ENCODE data around the gene TMEM115.
A peak's percentile ranks its signal among the peaks of the same experiment; 100 is the strongest.

TMEM115 gene

GRCh38 chr3:50358911-50359759 is at the start of gene TMEM115:
Gene TMEM115 (minus strand): TSS chr3:50359521. CDS start chr3:50359063, 458 bp downstream.
- peak; percentile 98 for DNase-seq (ENCODE audit: low read depth)
- H3K4me3 ChIP-seq (ENCODE audit: low read depth, low read length) = peak within 1 kb of the TSS; percentile 79
- TF ChIP-seq POLR2A (IDR thresholded peaks at IDR 0.05; ENCODE audit: extremely low read depth, insufficient read length) (peak; percentile 50), MYC (IDR thresholded peaks at IDR 0.05; ENCODE audit: low read depth, low read length) (peak; percentile 57), CTCF (IDR thresholded peaks at IDR 0.05; ENCODE audit: low read depth, low read length) (no peak), MAX (IDR thresholded peaks at IDR 0.05; ENCODE audit: low read depth, low read length) (no peak; the same call in none of the 2 replicates)

GRCh38 chr3:50408443-50408944 is 49.2 kb upstream of the TMEM115 start:
- TF ChIP-seq CTCF (IDR thresholded peaks at IDR 0.05; ENCODE audit: low read depth, low read length) (no peak), MAX (IDR thresholded peaks at IDR 0.05; ENCODE audit: low read depth, low read length) (no peak), MYC (IDR thresholded peaks at IDR 0.05; ENCODE audit: low read depth, low read length) (no peak), POLR2A (IDR thresholded peaks at IDR 0.05; ENCODE audit: extremely low read depth, insufficient read length) (no peak)
- no peak overlapping the region for H3K4me3 ChIP-seq (ENCODE audit: low read depth, low read length)
- DNase-seq (ENCODE audit: low read depth) = no peak

GRCh38 chr3:50406487-50406886 is 47.2 kb upstream of the TMEM115 start:
- TF ChIP-seq CTCF (IDR thresholded peaks at IDR 0.05; ENCODE audit: low read depth, low read length) (no peak), MAX (IDR thresholded peaks at IDR 0.05; ENCODE audit: low read depth, low read length) (no peak), MYC (IDR thresholded peaks at IDR 0.05; ENCODE audit: low read depth, low read length) (no peak), POLR2A (IDR thresholded peaks at IDR 0.05; ENCODE audit: extremely low read depth, insufficient read length) (no peak)
- H3K4me3 ChIP-seq (ENCODE audit: low read depth, low read length) = no peak overlapping the region
- no peak for DNase-seq (ENCODE audit: low read depth)

- DNase-seq (ENCODE audit: low read depth) = peak; percentile 45
- H3K4me3 ChIP-seq (ENCODE audit: low read depth, low read length) = no peak overlapping the region
- TF ChIP-seq CTCF (IDR thresholded peaks at IDR 0.05; ENCODE audit: low read depth, low read length) (no peak), MAX (IDR thresholded peaks at IDR 0.05; ENCODE audit: low read depth, low read length) (no peak), MYC (IDR thresholded peaks at IDR 0.05; ENCODE audit: low read depth, low read length) (no peak), POLR2A (IDR thresholded peaks at IDR 0.05; ENCODE audit: extremely low read depth, insufficient read length) (no peak)
Measured at GRCh38 chr3:50405249-50405648, 45.9 kb upstream of the TMEM115 start.

- no peak overlapping the region for H3K4me3 ChIP-seq (ENCODE audit: low read depth, low read length)
- no peak for TF ChIP-seq MAX (IDR thresholded peaks at IDR 0.05; ENCODE audit: low read depth, low read length)
- DNase-seq (ENCODE audit: low read depth) = no peak
Measured at GRCh38 chr3:50401978-50402595, 42.8 kb upstream of the TMEM115 start.

GRCh38 chr3:50396502-50396901 is 37.2 kb upstream of the TMEM115 start:
- no peak for DNase-seq (ENCODE audit: low read depth)
- H3K4me3 ChIP-seq (ENCODE audit: low read depth, low read length) = no peak overlapping the region
- no peak for TF ChIP-seq MAX (IDR thresholded peaks at IDR 0.05; ENCODE audit: low read depth, low read length)
- TF ChIP-seq CTCF (IDR thresholded peaks at IDR 0.05; ENCODE audit: low read depth, low read length) = no peak
- no peak for TF ChIP-seq MYC (IDR thresholded peaks at IDR 0.05; ENCODE audit: low read depth, low read length)
- no peak for TF ChIP-seq POLR2A (IDR thresholded peaks at IDR 0.05; ENCODE audit: extremely low read depth, insufficient read length)

All from NB4 (cell line).